K562 (cell line): ENCODE measurements around the gene PRELID2. TPM values are rescaled to one million over a fixed set of nuclear protein-coding genes. Genes with fewer than 3 reads are reported as not detected.

Experiments used
- ATAC-seq: fragments of 200-7000 bp; cut with Tn5 transposase; 3 replicates; pipeline ENCODE4 v1.9.1; 2020; ENCODE audit warnings: moderate library complexity
- BruUV-seq: library from RNA; stranded (reverse); fragments of 400-500 nt; replicated peaks from 2 replicates; lab custom pipeline; 2021; lab: Mats Ljungman, UMichigan
- CTCF ChIA-PET: fragments of 300-600 bp; formaldehyde crosslinking; extraction: SDS; loops from one replicate; lab custom pipeline; 2021; ENCODE audit warnings: low intra/inter-chr PET ratio; lab: Yijun Ruan, JAX
- POLR2A ChIA-PET: fragments of 300-600, 350-650 bp; sonication (Branson Sonifier 250); formaldehyde crosslinking; extraction: SDS; loops from one replicate; lab custom pipeline; 2021; ENCODE audit warnings: antibody characterized with exemption, inconsistent platforms; lab: Yijun Ruan, JAX
- DNase-seq, 4 experiments: peaks; one replicate each; pipeline versions ENCODE4 v3.0.0 to v3.0.0-alpha.2; 2011 to 2018; ENCODE audit warnings: low spot score in 3 of 4, mixed read lengths in 3 of 4; ENCODE audit errors: extremely low read depth in 1 of 4
- FAIRE-seq: peaks from 2 replicates; lab custom pipeline; 2011; peaks lifted over from hg19 to GRCh38; lab: Jason Lieb, UNC
- H2AFZ ChIP-seq: 2 replicates; pipeline ENCODE4 v1.6.0; 2011; ENCODE audit warnings: low read depth, low read length, control low read depth, inconsistent platforms
- H3K27ac ChIP-seq: fragments of 200-600 bp; 3 replicates; pipeline ENCODE4 v1.8.0; 2011; ENCODE audit warnings: low read depth, mild to moderate bottlenecking, control low read depth, inconsistent platforms, low read length, moderate library complexity, mixed read lengths; ENCODE audit errors: extremely low read depth
- H3K27me3 ChIP-seq, 2 experiments: fragments of 300-600 bp in 1 of 2; 2 replicates in 1 of 2; 3 replicates in 1 of 2; pipeline versions ENCODE4 v1.6.0 to v1.8.0; 2011; ENCODE audit warnings: inconsistent platforms in 2 of 2, low read length in 2 of 2, mild to moderate bottlenecking in 1 of 2, mixed read lengths in 1 of 2, moderate library complexity in 1 of 2; ENCODE audit not compliant: control insufficient read depth in 2 of 2, insufficient read depth in 2 of 2
- H3K36me3 ChIP-seq: fragments of 300-600 bp; 3 replicates; pipeline ENCODE4 v1.8.0; 2011; ENCODE audit warnings: mild to moderate bottlenecking, low read length, inconsistent platforms; ENCODE audit not compliant: control insufficient read depth, insufficient read depth
- H3K4me1 ChIP-seq, 2 experiments: fragments of 200-600 bp in 1 of 2; replicated peaks in 1 of 2; 2 replicates in 1 of 2; 3 replicates in 1 of 2; pipeline versions ENCODE4 v1.5.1 to v1.8.0; 2011; ENCODE audit warnings: inconsistent platforms in 2 of 2, low read length in 2 of 2, mild to moderate bottlenecking in 1 of 2, mixed read lengths in 1 of 2, moderate library complexity in 1 of 2; ENCODE audit not compliant: control insufficient read depth in 2 of 2, insufficient read depth in 2 of 2
- H3K4me2 ChIP-seq: 2 replicates; pipeline ENCODE4 v1.6.1; 2011; ENCODE audit warnings: low read length, control low read depth, inconsistent platforms, mixed read lengths; ENCODE audit not compliant: insufficient read depth
- H3K4me3 ChIP-seq: fragments of 200-600 bp; sonication (generic), shearing (Covaris generic); 2 replicates; pipeline ENCODE4 v1.5.1; 2016; ENCODE audit warnings: control low read depth, inconsistent platforms
- H3K79me2 ChIP-seq: fragments of 200-600 bp; 3 replicates; pipeline ENCODE4 v1.8.0; 2011; ENCODE audit warnings: low read length, inconsistent platforms; ENCODE audit not compliant: control insufficient read depth, insufficient read depth
- H3K9ac ChIP-seq, 2 experiments: 2 replicates each; pipeline versions ENCODE4 v1.6.0 to v1.6.1; 2011; ENCODE audit warnings: low read depth in 2 of 2, low read length in 2 of 2, control low read depth in 1 of 2, inconsistent platforms in 1 of 2, mild to moderate bottlenecking in 1 of 2, mixed read lengths in 1 of 2; ENCODE audit not compliant: insufficient read depth in 1 of 2
- H3K9me1 ChIP-seq: one replicate; pipeline ENCODE4 v1.6.0; 2011; ENCODE audit warnings: inconsistent platforms, mild to moderate bottlenecking, low read length, moderate library complexity; ENCODE audit not compliant: control insufficient read depth, insufficient read depth
- H3K9me3 ChIP-seq: replicated peaks from 2 replicates; pipeline ENCODE4 v1.5.1; 2011; ENCODE audit warnings: low read depth, low read length, inconsistent platforms; ENCODE audit not compliant: control insufficient read depth, insufficient read depth
- H4K20me1 ChIP-seq: replicated peaks from 2 replicates; pipeline ENCODE4 v1.6.1; 2011; ENCODE audit warnings: low read length, inconsistent platforms, mixed read lengths; ENCODE audit not compliant: control insufficient read depth, insufficient read depth
- HDAC6 ChIP-seq: IDR thresholded peaks from 2 replicates; pipeline ENCODE4 v1.6.1; 2012; ENCODE audit warnings: low read depth, mild to moderate bottlenecking, control low read depth, inconsistent platforms, low read length, moderate library complexity
- MAFF ChIP-seq: IDR thresholded peaks from 2 replicates; pipeline ENCODE4 v1.6.1; 2012; ENCODE audit warnings: low read length, improper control_type of control experiment
- ZBTB17 ChIP-seq: fragments of 450-650 bp; formaldehyde crosslinking; IDR thresholded peaks from 2 replicates; pipeline ENCODE4 v1.4.0; 2020; ENCODE audit warnings: mild to moderate bottlenecking
- WGBS: fragments of 100-300 bp; shearing (Covaris generic); methylation state at CpG from one replicate; pipeline ENCODE4 v1.1.6; 2016; ENCODE audit warnings: low coverage, mixed read lengths; ENCODE audit not compliant: insufficient coverage; ENCODE audit errors: missing lambda C conversion rate; 5-methylcytosine and 5-hydroxymethylcytosine counted together
- in situ Hi-C: fragments of 300-500 bp; cut with MboI; formaldehyde crosslinking; loops from 4 replicates; pipeline ENCODE4 v1.15.0; 2018; ENCODE audit warnings: inconsistent platforms, mixed read lengths
- intact Hi-C: fragments of 100-400 bp; cut with micrococcal nuclease; formaldehyde crosslinking; loops from 2 replicates; pipeline ENCODE4 v1.14.2; 2022
- polyA plus RNA-seq, 8 experiments: library from polyadenylated mRNA; depleted of rRNA in 4 of 8; stranded (reverse) in 5 of 8; unstranded in 3 of 8; fragments of >200 nt; fragmentation: Nextera tagmentation in 2 of 8; fragmentation: Illumina TruSeq in 1 of 8; extraction: Ambion mirVana in 2 of 8; extraction: Trizol in 1 of 8; gene quantifications; 2 replicates each; pipeline versions ENCODE4 v1.2.1 to v1.2.3, GENCODE V29; 2011 to 2014; ENCODE audit warnings: inconsistent platforms in 1 of 8, missing spikeins in 1 of 8
- total RNA-seq, 7 experiments: library from RNA; depleted of rRNA in 6 of 7; stranded (reverse); fragments of >200 nt in 6 of 7; fragmentation: Illumina TruSeq in 2 of 7; extraction: Trizol in 2 of 7; gene quantifications; 2 replicates each; pipeline versions ENCODE4 v1.2.1 to v1.2.3, GENCODE V29; 2011 to 2021; ENCODE audit warnings: low replicate concordance in 1 of 7
- TF ChIP-seq, protein P1 (sequence below): fragments of 450-650 bp; IDR thresholded peaks from 2 replicates; pipeline ENCODE4 v1.6.1; 2016; ENCODE audit warnings: missing biosample characterization, missing genetic modification characterization

PRELID2 gene
- total and polyA plus RNA-seq, 9 of the 15 experiments (the other 6 are each of a cell fraction or from before 2014, with no cell fraction given), result 6.4 to 68.2 (median 28.8) TPM

GRCh38 chr5:145812877-145813276 lies 22.3 kb downstream of the PRELID2 start:
- Histone ChIP-seq H3K9me3 (no peaks in the 10 kb centered on the region), H2AFZ (no peak overlapping the region), H4K20me1 (no peaks in the 10 kb centered on the region), H3K36me3 (peaks cover 33% of the 10 kb centered on the region), H3K27ac (no peak overlapping the region), H3K4me1 (no peaks in the 10 kb centered on the region), H3K9ac (no peak overlapping the region), H3K4me2 (no peak overlapping the region), H3K4me3 (no peak overlapping the region), H3K79me2 (no peaks in the 10 kb centered on the region), H3K27me3 (no peaks in the 10 kb centered on the region), H3K9me1 (no peaks in the 10 kb centered on the region)
- ChIA-PET POLR2A (no interaction called here), CTCF (no interaction called here)
- no TSS peak for BruUV-seq
- in situ Hi-C loops, result no loop called here
- 36% methylated on average over 1 of the region's 1 CpG for WGBS
- no peak for FAIRE-seq
- TF ChIP-seq ZBTB17 (CRISPR knock-in tag) (no peak), MAFF (no peak), HDAC6 (no peak)
- no peak for DNase-seq
- intact Hi-C loops, result loop anchor here (5.0 kb wide), 1 partner anchor 116 kb away; no protein-coding TSS in a partner anchor
- ATAC-seq, result peak; percentile 22; the same call in 1 of the 3 replicates

DNA sequence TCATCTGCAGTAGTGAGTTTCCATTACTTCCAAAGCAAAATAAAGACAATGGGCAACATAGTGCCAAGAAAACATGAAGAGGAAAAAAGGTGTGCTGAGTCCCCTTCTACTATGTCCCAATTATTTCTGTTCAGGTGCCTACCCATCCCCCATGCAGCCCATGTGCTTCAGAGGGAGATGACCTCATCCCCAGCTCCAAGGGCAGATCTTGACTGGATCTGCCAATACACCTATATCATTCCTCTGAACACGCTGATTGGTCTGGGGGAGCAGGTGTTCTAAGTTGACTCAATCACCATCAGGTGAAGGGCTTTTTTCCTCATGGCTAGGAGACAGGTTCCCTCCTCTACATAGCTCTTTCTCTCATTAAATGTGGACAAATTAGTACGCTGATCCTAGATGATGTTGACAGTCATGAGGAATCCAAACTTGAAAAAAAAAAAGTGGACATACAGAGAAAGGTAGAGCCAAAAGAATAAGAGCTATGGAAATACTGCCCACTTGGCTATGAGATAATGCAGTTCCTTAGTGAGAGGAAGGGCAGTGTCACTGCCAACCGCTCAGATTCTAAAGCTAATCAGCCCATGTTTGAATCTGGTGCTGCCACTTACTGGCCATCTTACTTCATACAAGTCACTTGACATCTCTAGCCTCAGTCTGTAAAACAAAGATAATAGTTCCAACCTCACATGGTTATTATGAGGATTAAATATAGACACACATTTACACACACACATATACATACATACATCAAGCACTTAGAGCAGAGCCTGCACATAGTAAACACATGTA lies 23.1 kb downstream of the PRELID2 start:
- no peak for DNase-seq
- Histone ChIP-seq H3K4me2 (no peak overlapping the region), H3K4me1 (no peaks in the 10 kb centered on the region; a peak in 1 of 5 replicates), H4K20me1 (no peaks in the 10 kb centered on the region), H3K9me1 (no peaks in the 10 kb centered on the region), H3K36me3 (peaks cover 28% of the 10 kb centered on the region), H3K9ac (no peak overlapping the region), H3K9me3 (no peaks in the 10 kb centered on the region), H3K79me2 (no peaks in the 10 kb centered on the region), H3K27me3 (no peaks in the 10 kb centered on the region), H3K27ac (no peak overlapping the region), H3K4me3 (no peak overlapping the region), H2AFZ (no peak overlapping the region)
- no peak for FAIRE-seq
- peak; percentile 73 for ATAC-seq
- CTCF ChIA-PET, result no interaction called here
- 80% methylated on average over 3 of the region's 3 CpGs for WGBS
- POLR2A ChIA-PET, result no interaction called here
- in situ Hi-C loops, result no loop called here
- intact Hi-C loops, result loop anchor here (5.0 kb wide), 1 partner anchor 115 kb away; no protein-coding TSS in a partner anchor
- BruUV-seq, result no TSS peak
- TF ChIP-seq, protein P1, sequence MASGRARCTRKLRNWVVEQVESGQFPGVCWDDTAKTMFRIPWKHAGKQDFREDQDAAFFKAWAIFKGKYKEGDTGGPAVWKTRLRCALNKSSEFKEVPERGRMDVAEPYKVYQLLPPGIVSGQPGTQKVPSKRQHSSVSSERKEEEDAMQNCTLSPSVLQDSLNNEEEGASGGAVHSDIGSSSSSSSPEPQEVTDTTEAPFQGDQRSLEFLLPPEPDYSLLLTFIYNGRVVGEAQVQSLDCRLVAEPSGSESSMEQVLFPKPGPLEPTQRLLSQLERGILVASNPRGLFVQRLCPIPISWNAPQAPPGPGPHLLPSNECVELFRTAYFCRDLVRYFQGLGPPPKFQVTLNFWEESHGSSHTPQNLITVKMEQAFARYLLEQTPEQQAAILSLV, result no peak
